Caco-2 (cell line): Measurements from ENCODE around the gene FHIT. TPM values are rescaled to one million over a fixed set of nuclear protein-coding genes. Genes with fewer than 3 reads are reported as not detected.

Source experiments
- BruUV-seq: library from RNA; stranded (reverse); fragments of 400-500 nt; replicated peaks from 2 replicates; lab custom pipeline; 2021; lab: Mats Ljungman, UMichigan
- CTCF ChIA-PET: fragments of 300-600 bp; sonication (Branson Sonifier 250); formaldehyde crosslinking; loops from one replicate; lab custom pipeline; 2022; ENCODE audit warnings: antibody characterized with exemption; lab: Charles Lee
- POLR2A ChIA-PET: fragments of 300-600 bp; sonication (Branson Sonifier 250); formaldehyde crosslinking; loops from one replicate; lab custom pipeline; 2022; ENCODE audit warnings: antibody characterized with exemption; lab: Charles Lee
- DNase-seq, 2 experiments: peaks; one replicate each; pipeline versions ENCODE4 v3.0.0 to v3.0.0-alpha.2; 2020 to 2022
- H3K27me3 ChIP-seq: replicated peaks from 2 replicates; pipeline ENCODE4 v1.6.0; 2011; ENCODE audit warnings: low read length; ENCODE audit not compliant: control insufficient read depth, insufficient read depth
- H3K36me3 ChIP-seq: 2 replicates; pipeline ENCODE4 v1.5.1; 2011; ENCODE audit warnings: low read length; ENCODE audit not compliant: control insufficient read depth, insufficient read depth
- H3K4me1 ChIP-seq: fragments of 250-450 bp; sonication (Bioruptor Pico); 2 replicates; pipeline ENCODE4 v1.5.1; 2020; ENCODE audit warnings: mild to moderate bottlenecking
- H3K4me3 ChIP-seq: 2 replicates; pipeline ENCODE4 v1.5.1; 2011; ENCODE audit warnings: low read depth, mild to moderate bottlenecking, control low read depth, low read length
- H3K9me3 ChIP-seq: fragments of 250-450 bp; sonication (Bioruptor Pico); 2 replicates; pipeline ENCODE4 v1.5.1; 2020; ENCODE audit warnings: mild to moderate bottlenecking, moderate library complexity
- H3K27ac Mint-ChIP-seq: one replicate; pipeline ENCODE4 v1.8.0; 2022; ENCODE audit warnings: mixed read lengths; ENCODE audit not compliant: unreplicated experiment
- H3K27me3 Mint-ChIP-seq: one replicate; pipeline ENCODE4 v1.8.0; 2022; ENCODE audit warnings: mixed read lengths; ENCODE audit not compliant: insufficient read depth, unreplicated experiment
- H3K36me3 Mint-ChIP-seq: one replicate; pipeline ENCODE4 v1.8.0; 2022; ENCODE audit warnings: mild to moderate bottlenecking, mixed read lengths; ENCODE audit not compliant: insufficient read depth, unreplicated experiment
- H3K4me1 Mint-ChIP-seq: one replicate; pipeline ENCODE4 v1.8.0; 2022; ENCODE audit warnings: low read depth, mixed read lengths; ENCODE audit not compliant: unreplicated experiment
- H3K4me3 Mint-ChIP-seq: one replicate; pipeline ENCODE4 v1.8.0; 2022; ENCODE audit warnings: mild to moderate bottlenecking, moderate library complexity, mixed read lengths; ENCODE audit not compliant: unreplicated experiment
- H3K9me3 Mint-ChIP-seq: one replicate; pipeline ENCODE4 v1.8.0; 2022; ENCODE audit warnings: mixed read lengths; ENCODE audit not compliant: unreplicated experiment
- intact Hi-C: fragments of 100-400 bp; cut with micrococcal nuclease; formaldehyde crosslinking; loops from one replicate; pipeline ENCODE4 v1.10.0; 2022; ENCODE audit not compliant: unreplicated experiment
- total RNA-seq: library from RNA; stranded (reverse); gene quantifications from 2 replicates; pipeline ENCODE4 v1.2.3, GENCODE V29; 2022
- TF ChIP-seq, protein P1 (sequence below), 2 experiments: fragments of 200-600 bp in 1 of 2; IDR thresholded peaks; 1 replicate in 1 of 2; 2 replicates in 1 of 2; pipeline versions ENCODE4 v1.5.1 to v1.8.0; 2011 to 2022; ENCODE audit warnings: antibody characterized with exemption in 1 of 2, control low read depth in 1 of 2, inconsistent platforms in 1 of 2, low read depth in 1 of 2, low read length in 1 of 2, mild to moderate bottlenecking in 1 of 2, moderate library complexity in 1 of 2; ENCODE audit not compliant: insufficient read depth in 1 of 2, severe bottlenecking in 1 of 2, unreplicated experiment in 1 of 2

FHIT gene
- total RNA-seq, 1 experiment from 2014 or later = 8.3 TPM

DNA sequence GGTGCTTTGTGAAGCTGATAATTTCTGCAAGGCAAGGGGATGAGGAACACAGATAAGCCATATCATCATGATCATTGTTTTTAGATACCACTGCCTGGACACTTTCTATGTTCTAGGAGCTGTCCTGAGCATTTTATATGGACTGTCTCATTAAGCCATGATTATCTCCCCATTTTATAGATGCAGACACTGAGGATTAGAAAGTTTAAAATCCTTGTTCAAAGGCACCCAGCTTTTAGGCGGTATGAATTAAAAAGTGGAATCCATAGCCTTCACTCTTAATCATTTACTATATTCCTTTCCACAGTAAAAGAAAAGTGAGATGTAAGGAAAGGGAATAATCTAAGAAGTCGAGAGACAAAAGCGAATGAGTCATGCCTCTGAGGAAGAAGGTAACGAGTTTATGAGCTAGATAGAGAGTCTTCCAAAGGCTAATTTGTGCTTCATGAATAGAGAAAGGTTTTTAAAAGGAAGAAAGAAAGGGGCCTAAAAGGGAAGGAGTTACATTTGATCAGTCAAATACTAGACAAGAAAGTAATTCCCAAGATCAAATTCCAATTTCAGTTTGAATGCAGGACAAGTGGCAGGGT is 856.0 kb downstream of the FHIT start:
- Mint-ChIP-seq H3K36me3 (no peaks in the 10 kb centered on the region), H3K9me3 (peaks cover 9% of the 10 kb centered on the region), H3K27ac (no peak overlapping the region), H3K4me3 (no peak overlapping the region), H3K4me1 (no peaks in the 10 kb centered on the region), H3K27me3 (no peaks in the 10 kb centered on the region)
- intact Hi-C loops = no loop called here
- TF ChIP-seq, protein P1, sequence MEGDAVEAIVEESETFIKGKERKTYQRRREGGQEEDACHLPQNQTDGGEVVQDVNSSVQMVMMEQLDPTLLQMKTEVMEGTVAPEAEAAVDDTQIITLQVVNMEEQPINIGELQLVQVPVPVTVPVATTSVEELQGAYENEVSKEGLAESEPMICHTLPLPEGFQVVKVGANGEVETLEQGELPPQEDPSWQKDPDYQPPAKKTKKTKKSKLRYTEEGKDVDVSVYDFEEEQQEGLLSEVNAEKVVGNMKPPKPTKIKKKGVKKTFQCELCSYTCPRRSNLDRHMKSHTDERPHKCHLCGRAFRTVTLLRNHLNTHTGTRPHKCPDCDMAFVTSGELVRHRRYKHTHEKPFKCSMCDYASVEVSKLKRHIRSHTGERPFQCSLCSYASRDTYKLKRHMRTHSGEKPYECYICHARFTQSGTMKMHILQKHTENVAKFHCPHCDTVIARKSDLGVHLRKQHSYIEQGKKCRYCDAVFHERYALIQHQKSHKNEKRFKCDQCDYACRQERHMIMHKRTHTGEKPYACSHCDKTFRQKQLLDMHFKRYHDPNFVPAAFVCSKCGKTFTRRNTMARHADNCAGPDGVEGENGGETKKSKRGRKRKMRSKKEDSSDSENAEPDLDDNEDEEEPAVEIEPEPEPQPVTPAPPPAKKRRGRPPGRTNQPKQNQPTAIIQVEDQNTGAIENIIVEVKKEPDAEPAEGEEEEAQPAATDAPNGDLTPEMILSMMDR (IDR thresholded peaks at IDR 0.05; ENCODE audit: insufficient read depth in 1 of 2, low read depth in 1 of 2, low read length in 1 of 2, severe bottlenecking in 1 of 2, unreplicated experiment in 1 of 2) = no peak
- BruUV-seq = no TSS peak
- H3K27me3 ChIP-seq = no peaks in the 10 kb centered on the region
- H3K4me1 ChIP-seq = no peaks in the 10 kb centered on the region
- H3K4me3 ChIP-seq = no peak overlapping the region
- H3K36me3 ChIP-seq = no peaks in the 10 kb centered on the region
- ChIA-PET POLR2A (no interaction called here), CTCF (no interaction called here)
- no peak for DNase-seq
- H3K9me3 ChIP-seq = 0 out of 2 replicates have a peak, but pooled peaks cover 3% of the 10 kb centered on the region

DNA sequence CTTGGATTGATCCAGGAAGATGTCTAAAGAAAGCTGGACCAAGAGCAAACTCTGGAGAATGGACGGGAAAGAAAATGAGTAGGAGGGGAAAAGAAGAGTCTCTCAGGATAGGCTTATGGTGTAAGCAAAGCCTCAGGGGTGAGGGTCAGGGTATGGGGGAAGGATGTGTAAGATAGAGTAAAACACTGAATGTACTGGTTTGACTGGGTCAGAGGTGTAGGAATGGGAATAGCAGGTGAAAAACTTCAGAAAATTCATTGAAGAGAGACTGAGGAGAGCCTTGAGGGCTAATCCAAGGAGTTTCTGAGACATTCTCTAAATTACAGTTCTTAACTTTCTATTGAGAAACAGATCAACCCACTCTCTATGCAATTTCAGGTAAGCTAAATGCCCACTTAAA is 857.3 kb downstream of the FHIT start:
- no TSS peak for BruUV-seq
- CTCF ChIA-PET = no interaction called here
- no peak overlapping the region for H3K27ac Mint-ChIP-seq
- POLR2A ChIA-PET = no interaction called here
- no peaks in the 10 kb centered on the region for H3K27me3 ChIP-seq
- H3K36me3 ChIP-seq = no peaks in the 10 kb centered on the region
- H3K9me3 Mint-ChIP-seq = peaks cover 9% of the 10 kb centered on the region
- TF ChIP-seq, protein P1 (IDR thresholded peaks at IDR 0.05; ENCODE audit: insufficient read depth in 1 of 2, low read depth in 1 of 2, low read length in 1 of 2, severe bottlenecking in 1 of 2, unreplicated experiment in 1 of 2) = no peak
- no peaks in the 10 kb centered on the region for H3K4me1 ChIP-seq
- 0 out of 2 replicates have a peak, but pooled peaks cover 3% of the 10 kb centered on the region for H3K9me3 ChIP-seq
- intact Hi-C loops = no loop called here
- no peak overlapping the region for H3K4me3 ChIP-seq
- H3K4me1 Mint-ChIP-seq = no peaks in the 10 kb centered on the region
- no peaks in the 10 kb centered on the region for H3K27me3 Mint-ChIP-seq
- H3K4me3 Mint-ChIP-seq = no peak overlapping the region
- no peaks in the 10 kb centered on the region for H3K36me3 Mint-ChIP-seq
- DNase-seq = no peak

DNA sequence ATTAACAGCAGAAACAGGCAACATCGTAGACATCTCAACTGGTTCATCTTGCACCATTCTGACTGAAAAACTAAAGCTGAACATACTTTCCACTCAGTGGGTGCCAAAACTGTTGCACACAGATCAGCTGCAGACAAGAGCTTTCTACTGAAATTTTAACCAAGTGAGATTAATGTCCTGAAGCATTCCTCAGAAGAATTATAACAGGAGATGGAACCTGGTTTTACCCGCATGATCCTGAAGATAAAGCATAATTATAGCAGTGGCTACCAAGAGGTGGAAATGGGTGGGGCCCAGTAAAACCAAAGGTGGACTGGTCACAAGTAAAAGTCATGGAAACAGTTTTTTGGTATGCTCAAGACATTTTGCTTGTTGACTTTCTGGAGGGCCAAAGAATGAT is 858.8 kb downstream of the FHIT start:
- no TSS peak for BruUV-seq
- Histone ChIP-seq H3K36me3 (no peaks in the 10 kb centered on the region), H3K4me1 (no peaks in the 10 kb centered on the region), H3K9me3 (no peaks in the 10 kb centered on the region), H3K27me3 (no peaks in the 10 kb centered on the region), H3K4me3 (no peak overlapping the region)
- no peak overlapping the region for H3K4me3 Mint-ChIP-seq
- no peaks in the 10 kb centered on the region for H3K4me1 Mint-ChIP-seq
- TF ChIP-seq, protein P1 (IDR thresholded peaks at IDR 0.05; ENCODE audit: insufficient read depth in 1 of 2, low read depth in 1 of 2, low read length in 1 of 2, severe bottlenecking in 1 of 2, unreplicated experiment in 1 of 2) = no peak
- H3K36me3 Mint-ChIP-seq = no peaks in the 10 kb centered on the region
- intact Hi-C loops = no loop called here
- CTCF ChIA-PET = no interaction called here
- POLR2A ChIA-PET = no interaction called here
- no peaks in the 10 kb centered on the region for H3K27me3 Mint-ChIP-seq
- peaks cover 2% of the 10 kb centered on the region for H3K9me3 Mint-ChIP-seq
- H3K27ac Mint-ChIP-seq = no peak overlapping the region
- DNase-seq = no peak
